CD4-positive, alpha-beta T cell (primary cell): Measurements from ENCODE around the gene CSAD. TPM values are rescaled to one million over a fixed set of nuclear protein-coding genes. Genes with fewer than 3 reads are reported as not detected.

Source experiments
- ATAC-seq: fragments of 200-7000 bp; cut with Tn5 transposase; one replicate; pipeline ENCODE4 v1.10.0; 2022; ENCODE audit warnings: mild to moderate bottlenecking; ENCODE audit not compliant: poor library complexity
- CTCF ChIA-PET: fragments of 350-600 bp; sonication (Branson Sonifier 250); formaldehyde crosslinking; loops from one replicate; lab custom pipeline; 2021; ENCODE audit warnings: antibody characterized with exemption, inconsistent platforms; lab: Charles Lee
- POLR2A ChIA-PET: fragments of 350-600 bp; sonication (Branson Sonifier 250); formaldehyde crosslinking; loops from one replicate; lab custom pipeline; 2021; ENCODE audit warnings: antibody characterized with exemption, inconsistent platforms; lab: Charles Lee
- DNase-seq, 14 experiments: peaks; one replicate each; pipeline ENCODE4 v3.0.0-alpha.2; 2013 to 2020; ENCODE audit warnings: mixed read lengths in 2 of 14
- H3K27ac ChIP-seq, 2 donors: one replicate each; pipeline versions ENCODE4 v1.5.1 to v1.7.0; 2013; ENCODE audit warnings: low read length in 2 of 2, low read depth in 1 of 2, mild to moderate bottlenecking in 1 of 2
- H3K27me3 ChIP-seq, 2 experiments: 1 replicate in 1 of 2; 2 replicates in 1 of 2; pipeline versions ENCODE4 v1.6.1 to v1.7.0; 2013; ENCODE audit warnings: low read length in 2 of 2, control low read depth in 1 of 2, mild to moderate bottlenecking in 1 of 2, moderate library complexity in 1 of 2; ENCODE audit not compliant: insufficient read depth in 2 of 2, control insufficient read depth in 1 of 2
- H3K36me3 ChIP-seq: one replicate; pipeline ENCODE4 v1.6.1; 2013; ENCODE audit warnings: low read length, control low read depth; ENCODE audit not compliant: insufficient read depth
- H3K4me1 ChIP-seq: one replicate; pipeline ENCODE4 v1.6.1; 2013; ENCODE audit warnings: low read length, control low read depth; ENCODE audit not compliant: insufficient read depth
- H3K4me3 ChIP-seq: one replicate; pipeline ENCODE4 v1.5.1; 2013; ENCODE audit warnings: mild to moderate bottlenecking, low read length, moderate library complexity
- H3K9me3 ChIP-seq, 2 experiments: 1 replicate in 1 of 2; 2 replicates in 1 of 2; pipeline versions ENCODE4 v1.6.1 to v1.7.0; 2013; ENCODE audit warnings: low read length in 2 of 2, mild to moderate bottlenecking in 2 of 2, control low read depth in 1 of 2, moderate library complexity in 1 of 2; ENCODE audit not compliant: control insufficient read depth in 1 of 2, insufficient read depth in 1 of 2
- H3K27ac Mint-ChIP-seq: one replicate; pipeline ENCODE4 v1.8.0; 2020; ENCODE audit warnings: mixed read lengths
- H3K27me3 Mint-ChIP-seq: one replicate; pipeline ENCODE4 v1.8.0; 2021; ENCODE audit warnings: mixed read lengths
- H3K36me3 Mint-ChIP-seq: one replicate; pipeline ENCODE4 v1.8.0; 2021; ENCODE audit warnings: low read depth, mixed read lengths
- H3K4me1 Mint-ChIP-seq: one replicate; pipeline ENCODE4 v1.8.0; 2021; ENCODE audit warnings: low read depth, mixed read lengths
- H3K4me3 Mint-ChIP-seq: one replicate; pipeline ENCODE4 v1.8.0; 2020; ENCODE audit warnings: mild to moderate bottlenecking, mixed read lengths
- H3K9me3 Mint-ChIP-seq: one replicate; pipeline ENCODE4 v1.8.0; 2020; ENCODE audit warnings: mixed read lengths
- CTCF ChIP-seq: fragments of 200-600 bp; IDR thresholded peaks from one replicate; pipeline ENCODE4 v1.8.0; 2022; ENCODE audit warnings: antibody characterized with exemption, mild to moderate bottlenecking
- intact Hi-C, 2 experiments: fragments of 100-400 bp; cut with DNase I in 1 of 2; cut with micrococcal nuclease in 1 of 2; formaldehyde crosslinking; loops; one replicate each; pipeline versions ENCODE4 v1.15.1 to v1.9.0; 2023 to 2025; cut with DNase I, micrococcal nuclease
- total RNA-seq, 174 experiments: library from RNA in 2 of 174; stranded (reverse) in 2 of 174; gene quantifications; one replicate each; pipeline ENCODE4 v1.2.3 and lab custom pipeline; 2021 to 2026

Gene CSAD
- total RNA-seq, 2 experiments from 2014 or later, result 56.7 to 57.3 TPM

- intact Hi-C loops, result no loop called here
- no peak for TF ChIP-seq CTCF
- Histone ChIP-seq H3K27ac (no peak overlapping the region), H3K9me3 (no peaks in the 10 kb centered on the region), H3K27me3 (no peaks in the 10 kb centered on the region), H3K4me1 (no peaks in the 10 kb centered on the region), H3K4me3 (no peak overlapping the region), H3K36me3 (no peaks in the 10 kb centered on the region)
- ChIA-PET POLR2A (no interaction called here), CTCF (interaction anchor here (1.3 kb wide), 1 partner anchor 29 kb away, joined by 5 read pairs; no protein-coding TSS in a partner anchor)
- Mint-ChIP-seq H3K4me3 (no peak overlapping the region), H3K9me3 (no peaks in the 10 kb centered on the region), H3K4me1 (no peaks in the 10 kb centered on the region), H3K36me3 (no peaks in the 10 kb centered on the region), H3K27me3 (no peaks in the 10 kb centered on the region), H3K27ac (no peak overlapping the region)
- ATAC-seq (no peak), DNase-seq (no peak)
Measured at GRCh38 chr12:53152390-53152789, 28.3 kb downstream of the CSAD start.

GRCh38 chr12:53151039-53151438 is 29.7 kb downstream of the CSAD start:
- no peak overlapping the region for H3K27ac ChIP-seq
- H3K4me3 ChIP-seq, result no peak overlapping the region
- no peak overlapping the region for H3K27ac Mint-ChIP-seq
- H3K9me3 Mint-ChIP-seq, result no peaks in the 10 kb centered on the region
- CTCF ChIA-PET, result no interaction called here
- H3K4me1 ChIP-seq, result no peaks in the 10 kb centered on the region
- intact Hi-C loops, result no loop called here
- H3K4me1 Mint-ChIP-seq, result no peaks in the 10 kb centered on the region
- no peaks in the 10 kb centered on the region for H3K36me3 Mint-ChIP-seq
- H3K27me3 Mint-ChIP-seq, result no peaks in the 10 kb centered on the region
- no peaks in the 10 kb centered on the region for H3K36me3 ChIP-seq
- no peak overlapping the region for H3K4me3 Mint-ChIP-seq
- ATAC-seq, result no peak
- POLR2A ChIA-PET, result no interaction called here
- no peaks in the 10 kb centered on the region for H3K9me3 ChIP-seq
- H3K27me3 ChIP-seq, result no peaks in the 10 kb centered on the region
- no peak for DNase-seq
- TF ChIP-seq CTCF, result no peak

GRCh38 chr12:53147653-53148052 is 33.1 kb downstream of the CSAD start:
- Histone ChIP-seq H3K27me3 (no peaks in the 10 kb centered on the region), H3K4me3 (no peak overlapping the region), H3K36me3 (no peaks in the 10 kb centered on the region), H3K9me3 (no peaks in the 10 kb centered on the region), H3K27ac (no peak overlapping the region), H3K4me1 (no peaks in the 10 kb centered on the region)
- CTCF ChIA-PET, result interaction anchor here (0.7 kb wide), 1 partner anchor 186 kb away, joined by 3 read pairs; no protein-coding TSS in a partner anchor
- Mint-ChIP-seq H3K4me3 (no peak overlapping the region), H3K27ac (no peak overlapping the region), H3K9me3 (no peaks in the 10 kb centered on the region), H3K27me3 (no peaks in the 10 kb centered on the region), H3K36me3 (no peaks in the 10 kb centered on the region), H3K4me1 (no peaks in the 10 kb centered on the region)
- TF ChIP-seq CTCF, result no peak
- DNase-seq (no peak), ATAC-seq (no peak)
- intact Hi-C loops, result loop anchor here in 1 of 2 experiments (10.0 kb wide), 1 partner anchor 497 kb away; no protein-coding TSS in a partner anchor
- POLR2A ChIA-PET, result no interaction called here
